ENCODE data around the gene JCHAIN. TPM values are rescaled to one million over a fixed set of nuclear protein-coding genes. Genes with fewer than 3 reads are reported as not detected.

JCHAIN gene
- total and polyA plus RNA-seq, 9 of the 15 experiments (the other 6 are each of a cell fraction or from before 2014, with no cell fraction given), result 0.04 to 0.68 (median 0.26) TPM; not detected in 5

GRCh38 chr4:70705183-70706043, 39.1 kb upstream of the JCHAIN start (continued):
- TF ChIP-seq, protein P1, sequence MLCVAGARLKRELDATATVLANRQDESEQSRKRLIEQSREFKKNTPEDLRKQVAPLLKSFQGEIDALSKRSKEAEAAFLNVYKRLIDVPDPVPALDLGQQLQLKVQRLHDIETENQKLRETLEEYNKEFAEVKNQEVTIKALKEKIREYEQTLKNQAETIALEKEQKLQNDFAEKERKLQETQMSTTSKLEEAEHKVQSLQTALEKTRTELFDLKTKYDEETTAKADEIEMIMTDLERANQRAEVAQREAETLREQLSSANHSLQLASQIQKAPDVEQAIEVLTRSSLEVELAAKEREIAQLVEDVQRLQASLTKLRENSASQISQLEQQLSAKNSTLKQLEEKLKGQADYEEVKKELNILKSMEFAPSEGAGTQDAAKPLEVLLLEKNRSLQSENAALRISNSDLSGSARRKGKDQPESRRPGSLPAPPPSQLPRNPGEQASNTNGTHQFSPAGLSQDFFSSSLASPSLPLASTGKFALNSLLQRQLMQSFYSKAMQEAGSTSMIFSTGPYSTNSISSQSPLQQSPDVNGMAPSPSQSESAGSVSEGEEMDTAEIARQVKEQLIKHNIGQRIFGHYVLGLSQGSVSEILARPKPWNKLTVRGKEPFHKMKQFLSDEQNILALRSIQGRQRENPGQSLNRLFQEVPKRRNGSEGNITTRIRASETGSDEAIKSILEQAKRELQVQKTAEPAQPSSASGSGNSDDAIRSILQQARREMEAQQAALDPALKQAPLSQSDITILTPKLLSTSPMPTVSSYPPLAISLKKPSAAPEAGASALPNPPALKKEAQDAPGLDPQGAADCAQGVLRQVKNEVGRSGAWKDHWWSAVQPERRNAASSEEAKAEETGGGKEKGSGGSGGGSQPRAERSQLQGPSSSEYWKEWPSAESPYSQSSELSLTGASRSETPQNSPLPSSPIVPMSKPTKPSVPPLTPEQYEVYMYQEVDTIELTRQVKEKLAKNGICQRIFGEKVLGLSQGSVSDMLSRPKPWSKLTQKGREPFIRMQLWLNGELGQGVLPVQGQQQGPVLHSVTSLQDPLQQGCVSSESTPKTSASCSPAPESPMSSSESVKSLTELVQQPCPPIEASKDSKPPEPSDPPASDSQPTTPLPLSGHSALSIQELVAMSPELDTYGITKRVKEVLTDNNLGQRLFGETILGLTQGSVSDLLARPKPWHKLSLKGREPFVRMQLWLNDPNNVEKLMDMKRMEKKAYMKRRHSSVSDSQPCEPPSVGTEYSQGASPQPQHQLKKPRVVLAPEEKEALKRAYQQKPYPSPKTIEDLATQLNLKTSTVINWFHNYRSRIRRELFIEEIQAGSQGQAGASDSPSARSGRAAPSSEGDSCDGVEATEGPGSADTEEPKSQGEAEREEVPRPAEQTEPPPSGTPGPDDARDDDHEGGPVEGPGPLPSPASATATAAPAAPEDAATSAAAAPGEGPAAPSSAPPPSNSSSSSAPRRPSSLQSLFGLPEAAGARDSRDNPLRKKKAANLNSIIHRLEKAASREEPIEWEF (CRISPR knock-in tag; IDR thresholded peaks at IDR 0.05), result no peak
- TF ChIP-seq TSC22D4 (tag; IDR thresholded peaks at IDR 0.05) (no peak), HIVEP1 (CRISPR knock-in tag; IDR thresholded peaks at IDR 0.05) (no peak), NFRKB (IDR thresholded peaks at IDR 0.05; ENCODE audit: low read depth) (no peak), TRIM28 (IDR thresholded peaks at IDR 0.05) (no peak), CBFB (CRISPR knock-in tag; IDR thresholded peaks at IDR 0.05) (no peak), ZNF175 (CRISPR knock-in tag; IDR thresholded peaks at IDR 0.05; ENCODE audit: low read depth) (0 out of 2 replicates have a peak, but pooled peaks have one; percentile 75), ATF3 (IDR thresholded peaks at IDR 0.05) (no peak), ATF3 (CRISPR knock-in tag; conservative IDR thresholded peaks at IDR 0.05) (no peak), BRCA1 (IDR thresholded peaks at IDR 0.05) (no peak), BRCA1 (CRISPR knock-in tag; IDR thresholded peaks at IDR 0.05) (no peak), NR3C1 (CRISPR knock-in tag; IDR thresholded peaks at IDR 0.05) (no peak), ZNF124 (CRISPR knock-in tag; IDR thresholded peaks at IDR 0.05) (no peak), ZNF512 (tag; IDR thresholded peaks at IDR 0.05) (no peak)
- TF ChIP-seq, protein P2, sequence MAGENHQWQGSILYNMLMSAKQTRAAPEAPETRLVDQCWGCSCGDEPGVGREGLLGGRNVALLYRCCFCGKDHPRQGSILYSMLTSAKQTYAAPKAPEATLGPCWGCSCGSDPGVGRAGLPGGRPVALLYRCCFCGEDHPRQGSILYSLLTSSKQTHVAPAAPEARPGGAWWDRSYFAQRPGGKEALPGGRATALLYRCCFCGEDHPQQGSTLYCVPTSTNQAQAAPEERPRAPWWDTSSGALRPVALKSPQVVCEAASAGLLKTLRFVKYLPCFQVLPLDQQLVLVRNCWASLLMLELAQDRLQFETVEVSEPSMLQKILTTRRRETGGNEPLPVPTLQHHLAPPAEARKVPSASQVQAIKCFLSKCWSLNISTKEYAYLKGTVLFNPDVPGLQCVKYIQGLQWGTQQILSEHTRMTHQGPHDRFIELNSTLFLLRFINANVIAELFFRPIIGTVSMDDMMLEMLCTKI (IDR thresholded peaks at IDR 0.05; ENCODE audit: partially characterized antibody), result no peak
- TF ChIP-seq, protein P3, sequence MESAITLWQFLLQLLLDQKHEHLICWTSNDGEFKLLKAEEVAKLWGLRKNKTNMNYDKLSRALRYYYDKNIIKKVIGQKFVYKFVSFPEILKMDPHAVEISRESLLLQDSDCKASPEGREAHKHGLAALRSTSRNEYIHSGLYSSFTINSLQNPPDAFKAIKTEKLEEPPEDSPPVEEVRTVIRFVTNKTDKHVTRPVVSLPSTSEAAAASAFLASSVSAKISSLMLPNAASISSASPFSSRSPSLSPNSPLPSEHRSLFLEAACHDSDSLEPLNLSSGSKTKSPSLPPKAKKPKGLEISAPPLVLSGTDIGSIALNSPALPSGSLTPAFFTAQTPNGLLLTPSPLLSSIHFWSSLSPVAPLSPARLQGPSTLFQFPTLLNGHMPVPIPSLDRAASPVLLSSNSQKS (CRISPR knock-in tag; IDR thresholded peaks at IDR 0.05), result 0 out of 2 replicates have a peak, but pooled peaks have one; percentile 13
- TF ChIP-seq, protein P4, sequence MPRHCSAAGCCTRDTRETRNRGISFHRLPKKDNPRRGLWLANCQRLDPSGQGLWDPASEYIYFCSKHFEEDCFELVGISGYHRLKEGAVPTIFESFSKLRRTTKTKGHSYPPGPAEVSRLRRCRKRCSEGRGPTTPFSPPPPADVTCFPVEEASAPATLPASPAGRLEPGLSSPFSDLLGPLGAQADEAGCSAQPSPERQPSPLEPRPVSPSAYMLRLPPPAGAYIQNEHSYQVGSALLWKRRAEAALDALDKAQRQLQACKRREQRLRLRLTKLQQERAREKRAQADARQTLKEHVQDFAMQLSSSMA (CRISPR knock-in tag; IDR thresholded peaks at IDR 0.05), result no peak
